CD14-positive monocyte (primary cell): ENCODE results near the gene SV2B. TPM values are rescaled to one million over a fixed set of nuclear protein-coding genes. Genes with fewer than 3 reads are reported as not detected.

Experiments used
- DNase-seq, 3 donors: peaks; one replicate each; pipeline ENCODE4 v3.0.0-alpha.2; 2011 to 2022
- H2AFZ ChIP-seq: 2 replicates; pipeline ENCODE4 v1.6.0; 2012; ENCODE audit warnings: mild to moderate bottlenecking, low read depth, low read length, inconsistent platforms; ENCODE audit not compliant: insufficient read depth, poor library complexity, severe bottlenecking
- H3K27ac ChIP-seq, 2 donors: 1 replicate in 1 of 2; 2 replicates in 1 of 2; pipeline ENCODE4 v1.5.1; 2012 to 2013; ENCODE audit warnings: low read length in 2 of 2, control low read depth in 1 of 2, inconsistent platforms in 1 of 2, low read depth in 1 of 2, mild to moderate bottlenecking in 1 of 2
- H3K27me3 ChIP-seq, 2 donors: one replicate each; pipeline versions ENCODE4 v1.6.0 to v1.6.1; 2011 to 2013; ENCODE audit warnings: low read length in 2 of 2; ENCODE audit not compliant: control insufficient read depth in 2 of 2, insufficient read depth in 2 of 2
- H3K36me3 ChIP-seq, 2 donors: replicated peaks in 1 of 2; 1 replicate in 1 of 2; 2 replicates in 1 of 2; pipeline versions ENCODE4 v1.5.1 to v1.6.1; 2012 to 2013; ENCODE audit warnings: low read length in 2 of 2, control low read depth in 1 of 2, inconsistent platforms in 1 of 2, mild to moderate bottlenecking in 1 of 2; ENCODE audit not compliant: insufficient read depth in 2 of 2, control insufficient read depth in 1 of 2
- H3K4me1 ChIP-seq, 2 donors: 1 replicate in 1 of 2; 2 replicates in 1 of 2; pipeline versions ENCODE4 v1.5.1 to v1.6.1; 2012 to 2013; ENCODE audit warnings: low read length in 2 of 2, control low read depth in 1 of 2, inconsistent platforms in 1 of 2, mild to moderate bottlenecking in 1 of 2, moderate library complexity in 1 of 2; ENCODE audit not compliant: insufficient read depth in 2 of 2, control insufficient read depth in 1 of 2
- H3K4me2 ChIP-seq: replicated peaks from 2 replicates; pipeline ENCODE3; 2012; ENCODE audit warnings: low read length, moderate library complexity, mild to moderate bottlenecking; ENCODE audit not compliant: poor library complexity, severe bottlenecking; ENCODE audit errors: extremely low read depth
- H3K4me3 ChIP-seq, 3 experiments: fragments of 200-600 bp in 1 of 3; sonication (generic) in 1 of 3; replicated peaks in 1 of 3; 1 replicate in 2 of 3; 2 replicates in 1 of 3; pipeline ENCODE4 v1.5.1; 2011 to 2013; ENCODE audit warnings: low read length in 3 of 3, mild to moderate bottlenecking in 3 of 3, control low read depth in 2 of 3, low read depth in 2 of 3, inconsistent platforms in 1 of 3, moderate library complexity in 1 of 3
- H3K79me2 ChIP-seq: 2 replicates; pipeline ENCODE4 v1.6.0; 2012; ENCODE audit warnings: mild to moderate bottlenecking, control low read depth, inconsistent platforms, low read length, moderate library complexity; ENCODE audit not compliant: insufficient read depth
- H3K9ac ChIP-seq: 2 replicates; pipeline ENCODE4 v1.6.0; 2017; ENCODE audit warnings: low read length, mild to moderate bottlenecking; ENCODE audit not compliant: insufficient read depth, poor library complexity, severe bottlenecking
- H3K9me3 ChIP-seq, 2 donors: replicated peaks in 1 of 2; 1 replicate in 1 of 2; 2 replicates in 1 of 2; pipeline versions ENCODE4 v1.5.1 to v1.6.1; 2012 to 2013; ENCODE audit warnings: low read length in 2 of 2, control low read depth in 1 of 2; ENCODE audit not compliant: control insufficient read depth in 1 of 2, insufficient read depth in 1 of 2
- H4K20me1 ChIP-seq: 2 replicates; pipeline ENCODE4 v1.6.0; 2012; ENCODE audit warnings: mild to moderate bottlenecking, low read length, control low read depth, moderate library complexity; ENCODE audit not compliant: insufficient read depth
- H3K27ac Mint-ChIP-seq, 7 donors: one replicate each; pipeline ENCODE4 v1.8.0; 2020; ENCODE audit warnings: mild to moderate bottlenecking in 7 of 7, mixed read lengths in 7 of 7, moderate library complexity in 6 of 7, inconsistent platforms in 2 of 7
- H3K27me3 Mint-ChIP-seq, 3 donors: one replicate each; pipeline ENCODE4 v1.8.0; 2021 to 2022; ENCODE audit warnings: low read depth in 3 of 3, mild to moderate bottlenecking in 3 of 3, mixed read lengths in 3 of 3, moderate library complexity in 3 of 3, inconsistent platforms in 1 of 3
- H3K36me3 Mint-ChIP-seq, 2 donors: one replicate each; pipeline ENCODE4 v1.8.0; 2020; ENCODE audit warnings: mixed read lengths in 2 of 2, inconsistent platforms in 1 of 2, mild to moderate bottlenecking in 1 of 2
- H3K4me1 Mint-ChIP-seq: one replicate; pipeline ENCODE4 v1.8.0; 2020; ENCODE audit warnings: mild to moderate bottlenecking, mixed read lengths
- H3K4me3 Mint-ChIP-seq, 2 donors: one replicate each; pipeline ENCODE4 v1.8.0; 2020; ENCODE audit warnings: mild to moderate bottlenecking in 2 of 2, mixed read lengths in 2 of 2, moderate library complexity in 1 of 2
- H3K9me3 Mint-ChIP-seq, 7 donors: one replicate each; pipeline ENCODE4 v1.8.0; 2020 to 2022; ENCODE audit warnings: mixed read lengths in 7 of 7, mild to moderate bottlenecking in 6 of 7, moderate library complexity in 6 of 7, inconsistent platforms in 2 of 7
- WGBS: methylation state at CpG from one replicate; pipeline ENCODE4 v1.1.5; 2013; ENCODE audit warnings: missing lambda C conversion rate; ENCODE audit not compliant: insufficient coverage; 5-methylcytosine and 5-hydroxymethylcytosine counted together
- intact Hi-C, 2 donors: fragments of 100-400 bp; cut with micrococcal nuclease; formaldehyde crosslinking; loops; one replicate each; pipeline versions ENCODE4 v1.15.0 to v1.15.1; 2023
- polyA plus RNA-seq, 3 donors: library from polyadenylated mRNA; depleted of rRNA in 1 of 3; unstranded in 2 of 3; stranded (reverse) in 1 of 3; fragments of 300-500 nt in 2 of 3; fragments of >200 nt in 1 of 3; fragmentation: Illumina TruSeq in 2 of 3; gene quantifications; 1 replicate in 2 of 3; 2 replicates in 1 of 3; pipeline ENCODE4 v1.2.3, GENCODE V29; 2012 to 2021
- TF ChIP-seq, protein P1 (sequence below): fragments of 200-600 bp; IDR thresholded peaks from one replicate; pipeline ENCODE4 v1.8.0; 2022; ENCODE audit warnings: antibody characterized with exemption, mild to moderate bottlenecking

SV2B gene
- polyA plus RNA-seq, 3 donors = not detected

DNA sequence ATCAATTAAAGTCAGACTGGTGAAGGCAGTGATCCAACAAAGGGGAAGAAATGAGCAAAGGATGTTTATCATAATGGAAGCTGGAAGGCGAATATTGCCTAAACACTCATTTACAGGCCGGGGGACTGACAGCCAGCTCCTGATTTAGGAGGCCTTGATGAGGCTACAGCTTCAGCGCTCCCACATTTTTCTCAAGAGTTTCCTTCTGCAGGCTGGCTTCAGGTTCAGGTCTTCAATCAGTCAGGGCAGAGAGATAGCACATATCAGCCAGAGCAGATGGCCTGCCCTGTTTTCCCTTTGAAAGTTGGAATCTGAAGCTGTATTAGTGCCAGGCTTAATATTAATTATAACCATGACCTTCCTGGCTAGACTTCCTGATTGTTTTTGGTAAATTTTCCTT lies 218.9 kb downstream of the SV2B start:
- intact Hi-C loops = no loop called here
- H4K20me1 ChIP-seq = no peaks in the 10 kb centered on the region
- H3K9ac ChIP-seq = no peak overlapping the region
- H3K4me3 ChIP-seq = no peak overlapping the region
- no peaks in the 10 kb centered on the region for H3K4me1 ChIP-seq
- no peaks in the 10 kb centered on the region for H3K36me3 ChIP-seq
- Mint-ChIP-seq H3K4me3 (no peak overlapping the region), H3K27me3 (peaks cover 0 to 7% (median 0%) of the 10 kb centered on the region in 3 donors), H3K4me1 (no peaks in the 10 kb centered on the region), H3K36me3 (no peaks in the 10 kb centered on the region), H3K27ac (no peak overlapping the region), H3K9me3 (peaks cover 0 to 2% (median 0%) of the 10 kb centered on the region in 7 donors)
- TF ChIP-seq, protein P1, sequence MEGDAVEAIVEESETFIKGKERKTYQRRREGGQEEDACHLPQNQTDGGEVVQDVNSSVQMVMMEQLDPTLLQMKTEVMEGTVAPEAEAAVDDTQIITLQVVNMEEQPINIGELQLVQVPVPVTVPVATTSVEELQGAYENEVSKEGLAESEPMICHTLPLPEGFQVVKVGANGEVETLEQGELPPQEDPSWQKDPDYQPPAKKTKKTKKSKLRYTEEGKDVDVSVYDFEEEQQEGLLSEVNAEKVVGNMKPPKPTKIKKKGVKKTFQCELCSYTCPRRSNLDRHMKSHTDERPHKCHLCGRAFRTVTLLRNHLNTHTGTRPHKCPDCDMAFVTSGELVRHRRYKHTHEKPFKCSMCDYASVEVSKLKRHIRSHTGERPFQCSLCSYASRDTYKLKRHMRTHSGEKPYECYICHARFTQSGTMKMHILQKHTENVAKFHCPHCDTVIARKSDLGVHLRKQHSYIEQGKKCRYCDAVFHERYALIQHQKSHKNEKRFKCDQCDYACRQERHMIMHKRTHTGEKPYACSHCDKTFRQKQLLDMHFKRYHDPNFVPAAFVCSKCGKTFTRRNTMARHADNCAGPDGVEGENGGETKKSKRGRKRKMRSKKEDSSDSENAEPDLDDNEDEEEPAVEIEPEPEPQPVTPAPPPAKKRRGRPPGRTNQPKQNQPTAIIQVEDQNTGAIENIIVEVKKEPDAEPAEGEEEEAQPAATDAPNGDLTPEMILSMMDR = no peak
- no peaks in the 10 kb centered on the region for H3K9me3 ChIP-seq
- 90% methylated on average over 3 of the region's 3 CpGs for WGBS
- H3K79me2 ChIP-seq = no peaks in the 10 kb centered on the region
- no peak overlapping the region for H3K4me2 ChIP-seq
- H3K27ac ChIP-seq = no peak overlapping the region
- no peak overlapping the region for H2AFZ ChIP-seq
- DNase-seq = no peak
- no peaks in the 10 kb centered on the region for H3K27me3 ChIP-seq

DNA sequence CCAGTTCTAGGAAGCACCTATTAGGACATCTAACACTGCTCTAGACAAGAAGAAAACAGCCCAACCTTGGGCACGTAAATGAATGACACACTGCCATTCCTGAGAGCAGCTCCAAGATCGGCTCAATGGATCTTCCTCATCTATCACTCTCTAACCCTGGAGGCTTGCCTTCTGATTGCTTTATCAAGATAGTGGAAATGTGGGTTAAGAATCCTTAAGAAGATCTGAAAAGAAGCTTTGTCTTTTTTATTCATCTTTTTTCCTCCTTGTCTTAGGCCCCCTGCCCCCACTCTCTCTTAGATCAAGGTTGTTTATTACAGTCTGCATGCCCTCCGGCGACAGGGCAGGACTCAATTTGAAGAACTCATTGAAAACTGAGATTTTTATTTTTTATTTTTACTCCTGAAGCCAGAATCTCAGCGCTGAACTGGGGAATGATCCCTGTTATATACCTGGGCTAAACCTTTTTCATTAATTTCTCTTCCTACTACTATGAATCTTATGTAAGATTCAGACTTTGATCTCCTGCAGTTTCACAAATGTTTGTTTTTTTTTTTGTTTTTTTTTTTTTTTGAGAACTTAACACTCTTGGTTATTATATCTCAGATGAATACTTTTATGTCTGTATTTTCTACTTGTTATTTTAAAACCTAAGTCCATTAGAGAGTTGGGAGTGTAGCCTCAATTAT lies 219.5 kb downstream of the SV2B start:
- WGBS = 100% methylated on average over 1 of the region's 5 CpGs
- TF ChIP-seq, protein P1 = no peak
- H3K4me2 ChIP-seq = no peak overlapping the region
- H3K9ac ChIP-seq = no peak overlapping the region
- H3K27ac ChIP-seq = no peak overlapping the region
- H3K9me3 Mint-ChIP-seq = peaks cover 0 to 4% (median 0%) of the 10 kb centered on the region in 7 donors
- H3K4me1 ChIP-seq = no peaks in the 10 kb centered on the region
- H3K36me3 Mint-ChIP-seq = no peaks in the 10 kb centered on the region
- DNase-seq = no peak
- H3K27ac Mint-ChIP-seq = no peak overlapping the region
- H3K27me3 ChIP-seq = no peaks in the 10 kb centered on the region
- H4K20me1 ChIP-seq = no peaks in the 10 kb centered on the region
- no peaks in the 10 kb centered on the region for H3K36me3 ChIP-seq
- H3K27me3 Mint-ChIP-seq = peaks cover 0 to 7% (median 0%) of the 10 kb centered on the region in 3 donors
- no peak overlapping the region for H2AFZ ChIP-seq
- H3K4me3 ChIP-seq = no peak overlapping the region
- H3K4me1 Mint-ChIP-seq = no peaks in the 10 kb centered on the region
- no peaks in the 10 kb centered on the region for H3K79me2 ChIP-seq
- no peak overlapping the region for H3K4me3 Mint-ChIP-seq
- intact Hi-C loops = no loop called here
- no peaks in the 10 kb centered on the region for H3K9me3 ChIP-seq
